Measurements from ENCODE around the gene PPP1R1C. TPM values are rescaled to one million over a fixed set of nuclear protein-coding genes. Genes with fewer than 3 reads are reported as not detected.

The PPP1R1C gene
- total and polyA plus RNA-seq, 2 experiments from 2014 or later, result 3.5 to 18.8 TPM

GRCh38 chr2:181998891-181999654 is 13.4 kb downstream of the PPP1R1C start:
- Histone ChIP-seq H3K9me2 (ENCODE audit: insufficient read depth) (no peaks in the 10 kb centered on the region), H3K4me3 (no peak overlapping the region), H4K20me1 (replicated peaks; ENCODE audit: insufficient read depth) (no peaks in the 10 kb centered on the region), H3K27ac (ENCODE audit: low read depth) (no peak overlapping the region), H3K27me3 (ENCODE audit: insufficient read depth) (no peaks in the 10 kb centered on the region), H3K4me1 (ENCODE audit: insufficient read depth) (no peaks in the 10 kb centered on the region), H3K4me2 (no peak overlapping the region), H3K36me3 (ENCODE audit: insufficient read depth) (no peaks in the 10 kb centered on the region), H2AFZ (no peak overlapping the region), H3F3A (replicated peaks; ENCODE audit: low read depth) (no peaks in the 10 kb centered on the region), H3K79me2 (replicated peaks; ENCODE audit: insufficient read depth) (no peaks in the 10 kb centered on the region)
- Mint-ChIP-seq H3K9me3 (no peaks in the 10 kb centered on the region), H3K27me3 (ENCODE audit: insufficient read depth, low read depth, poor library complexity) (no peaks in the 10 kb centered on the region), H3K27ac (no peak overlapping the region), H3K36me3 (ENCODE audit: low read depth) (no peaks in the 10 kb centered on the region), H3K4me3 (no peak overlapping the region), H3K4me1 (peaks cover 2% of the 10 kb centered on the region; the same call in 1 of the 3 replicates)
- DNase-seq (ENCODE audit: low spot score), result no peak
- TF ChIP-seq STAT1 (IDR thresholded peaks at IDR 0.05; ENCODE audit: unreplicated experiment) (no peak), ZNF114 (CRISPR knock-in tag; IDR thresholded peaks at IDR 0.05) (no peak), POLR2AphosphoS5 (IDR thresholded peaks at IDR 0.05; ENCODE audit: low read depth) (no peak), ZNF462 (CRISPR knock-in tag; IDR thresholded peaks at IDR 0.05) (no peak), EZH2phosphoT487 (IDR thresholded peaks at IDR 0.05; ENCODE audit: unreplicated experiment) (no peak), JUNB (IDR thresholded peaks at IDR 0.05; ENCODE audit: unreplicated experiment) (no peak), CREB1 (CRISPR knock-in tag; IDR thresholded peaks at IDR 0.05; ENCODE audit: low read depth) (no peak), EZH2 (IDR thresholded peaks at IDR 0.05; ENCODE audit: low read depth, unreplicated experiment) (no peak), CTCF (conservative IDR thresholded peaks at IDR 0.05; ENCODE audit: low read depth in 2 of 2) (no peak), ZNF331 (CRISPR knock-in tag; IDR thresholded peaks at IDR 0.05; ENCODE audit: low read depth) (no peak)
- ATAC-seq, result no peak

All from GM23338 (cell line).